Right lung (tissue), 10 donors: Measurements from ENCODE around the gene ABCF1. TPM values are rescaled to one million over a fixed set of nuclear protein-coding genes. Genes with fewer than 3 reads are reported as not detected.
A peak's percentile ranks its signal among the peaks of the same experiment; 100 is the strongest.
"Not testable (repeated sequence)": the region's sequence is repeated elsewhere in the genome, so short reads cannot be mapped to it uniquely, and the experiment has no call there.

Experiments
- DNase-seq, 2 donors: peaks; one replicate each; pipeline ENCODE4 v3.0.0-alpha.2; 2013
- long read RNA-seq, 8 donors: transcript quantifications; one replicate each; lab custom pipeline, GENCODE V29; 2026
- polyA plus RNA-seq, 5 donors: library from polyadenylated mRNA; unstranded; fragments of 120-200 nt; gene quantifications; one replicate each; pipeline versions ENCODE4 v1.2.1 to v1.2.3, GENCODE V29; 2013; ENCODE audit warnings: inconsistent platforms in 1 of 5, low replicate concordance in 1 of 5; ENCODE audit not compliant: insufficient read length in 5 of 5, insufficient read depth in 1 of 5

ABCF1 gene
- 10 to 100 TPM; 47.5 to 66.6 (median 60.3) TPM for polyA plus RNA-seq
- long read RNA-seq, donor 1, partial matches to known transcripts = 6 of 8 reads
- long read RNA-seq, donor 1, other reads (novel, unspliced or antisense) = 0 of 8 reads
- long read RNA-seq, donor 2 = 0 reads
- long read RNA-seq, donor 3, partial matches to known transcripts = 0 of 1 reads
- long read RNA-seq, donor 3, other reads (novel, unspliced or antisense) = 0 of 1 reads
- long read RNA-seq, donor 4, partial matches to known transcripts = 5 of 5 reads
- long read RNA-seq, donor 4, other reads (novel, unspliced or antisense) = 0 of 5 reads
- long read RNA-seq, donor 5, partial matches to known transcripts = 5 of 6 reads
- long read RNA-seq, donor 5, other reads (novel, unspliced or antisense) = 0 of 6 reads
- long read RNA-seq, donor 6, partial matches to known transcripts = 18 of 19 reads
- long read RNA-seq, donor 6, other reads (novel, unspliced or antisense) = 0 of 19 reads
- long read RNA-seq, donor 7, partial matches to known transcripts = 13 of 31 reads
- long read RNA-seq, donor 7, other reads (novel, unspliced or antisense) = 16 of 31 reads
- long read RNA-seq, donor 8, partial matches to known transcripts = 0 of 1 reads
- long read RNA-seq, donor 8, other reads (novel, unspliced or antisense) = 0 of 1 reads

- peak; percentile 99 for DNase-seq
Measured at GRCh38 chr6:30571075-30571761, at the start of gene ABCF1. Gene ABCF1 (plus strand): TSS chr6:30571442. CDS start chr6:30571488, 46 bp downstream.

- not testable (repeated sequence) for DNase-seq
Measured at GRCh38 chr6:30521952-30522351, 49.3 kb upstream of the ABCF1 start.

GRCh38 chr6:30526444-30526843 is 44.8 kb upstream of the ABCF1 start:
- DNase-seq = not testable (repeated sequence)

- not testable (repeated sequence) for DNase-seq
Measured at GRCh38 chr6:30529349-30529875, 41.8 kb upstream of the ABCF1 start.

- no peak for DNase-seq
Measured at GRCh38 chr6:30530014-30530413, 41.2 kb upstream of the ABCF1 start.

GRCh38 chr6:30533460-30534294 is 37.6 kb upstream of the ABCF1 start:
- DNase-seq = no peak

GRCh38 chr6:30537931-30538330 is 33.3 kb upstream of the ABCF1 start:
- DNase-seq = no peak

- DNase-seq = peak; percentile 77 to 81
Measured at GRCh38 chr6:30541515-30542403, 29.5 kb upstream of the ABCF1 start.

- no peak for DNase-seq
Measured at GRCh38 chr6:30542404-30542725, 28.9 kb upstream of the ABCF1 start.

GRCh38 chr6:30542915-30543314 is 28.3 kb upstream of the ABCF1 start:
- DNase-seq = no peak

- DNase-seq = no peak
Measured at GRCh38 chr6:30543821-30544220, 27.4 kb upstream of the ABCF1 start.

- no peak for DNase-seq
Measured at GRCh38 chr6:30544666-30545272, 26.5 kb upstream of the ABCF1 start.

- DNase-seq = no peak
Measured at GRCh38 chr6:30547454-30547853, 23.8 kb upstream of the ABCF1 start.

- no peak for DNase-seq
Measured at GRCh38 chr6:30548375-30548774, 22.9 kb upstream of the ABCF1 start.

- DNase-seq = no peak
Measured at GRCh38 chr6:30554404-30554803, 16.8 kb upstream of the ABCF1 start.

GRCh38 chr6:30554962-30555815 is 16.1 kb upstream of the ABCF1 start:
- DNase-seq = peak; percentile 79 to 81

GRCh38 chr6:30555816-30556065 is 15.5 kb upstream of the ABCF1 start:
- peak in 1 of 2 donors; percentile 88 for DNase-seq

- peak; percentile 92 to 93 for DNase-seq
Measured at GRCh38 chr6:30556066-30556905, 15.0 kb upstream of the ABCF1 start, which contains the start of gene GNL1. Gene GNL1 (minus strand): TSS chr6:30556489. CDS start chr6:30556203, 286 bp downstream.
